NB4 (cell line): Measurements from ENCODE around the gene IQCM.

Experiments used
- POLR2A ChIP-seq: IDR thresholded peaks from 2 replicates; pipeline ENCODE4 v1.6.1; 2011; ENCODE audit warnings: mild to moderate bottlenecking; ENCODE audit not compliant: insufficient read length; ENCODE audit errors: extremely low read depth
- TF ChIP-seq, protein P1 (sequence below): IDR thresholded peaks from one replicate; pipeline ENCODE4 v1.5.1; 2012; ENCODE audit warnings: low read depth, low read length

DNA sequence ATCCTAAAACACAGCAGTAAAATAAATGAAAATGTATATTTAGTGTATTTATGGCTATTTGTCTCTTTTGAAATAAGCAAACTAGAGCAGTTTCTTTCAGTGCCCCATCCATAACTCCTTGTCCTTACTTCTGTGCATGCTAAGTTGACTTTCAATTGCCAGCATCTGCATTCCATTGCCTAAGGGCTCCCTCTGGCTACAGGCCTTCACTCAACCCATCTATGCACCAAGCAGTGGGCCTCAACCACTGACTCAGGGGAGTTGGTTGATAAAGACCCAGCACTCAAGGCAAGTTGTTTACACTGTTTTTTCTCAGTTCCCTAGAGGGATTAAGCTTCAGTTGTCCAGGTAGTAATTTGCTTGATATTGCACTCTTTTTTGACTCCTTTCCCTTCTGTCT, 265.7 kb downstream of the IQCM start:
- TF ChIP-seq, protein P1, sequence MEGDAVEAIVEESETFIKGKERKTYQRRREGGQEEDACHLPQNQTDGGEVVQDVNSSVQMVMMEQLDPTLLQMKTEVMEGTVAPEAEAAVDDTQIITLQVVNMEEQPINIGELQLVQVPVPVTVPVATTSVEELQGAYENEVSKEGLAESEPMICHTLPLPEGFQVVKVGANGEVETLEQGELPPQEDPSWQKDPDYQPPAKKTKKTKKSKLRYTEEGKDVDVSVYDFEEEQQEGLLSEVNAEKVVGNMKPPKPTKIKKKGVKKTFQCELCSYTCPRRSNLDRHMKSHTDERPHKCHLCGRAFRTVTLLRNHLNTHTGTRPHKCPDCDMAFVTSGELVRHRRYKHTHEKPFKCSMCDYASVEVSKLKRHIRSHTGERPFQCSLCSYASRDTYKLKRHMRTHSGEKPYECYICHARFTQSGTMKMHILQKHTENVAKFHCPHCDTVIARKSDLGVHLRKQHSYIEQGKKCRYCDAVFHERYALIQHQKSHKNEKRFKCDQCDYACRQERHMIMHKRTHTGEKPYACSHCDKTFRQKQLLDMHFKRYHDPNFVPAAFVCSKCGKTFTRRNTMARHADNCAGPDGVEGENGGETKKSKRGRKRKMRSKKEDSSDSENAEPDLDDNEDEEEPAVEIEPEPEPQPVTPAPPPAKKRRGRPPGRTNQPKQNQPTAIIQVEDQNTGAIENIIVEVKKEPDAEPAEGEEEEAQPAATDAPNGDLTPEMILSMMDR = no peak
- TF ChIP-seq POLR2A = no peak
